HG02798 (cell line): ENCODE results near the gene ZNF474.

Experiments
- ATAC-seq: cut with Tn5 transposase; IDR thresholded peaks from one replicate; pipeline ENCODE4 v1.9.1; 2021; ENCODE audit warnings: mild to moderate bottlenecking; ENCODE audit not compliant: unreplicated experiment, poor library complexity

Gene ZNF474

GRCh38 chr5:122179701-122180100, 50.4 kb downstream of the ZNF474 start:
- ATAC-seq, result no peak

DNA sequence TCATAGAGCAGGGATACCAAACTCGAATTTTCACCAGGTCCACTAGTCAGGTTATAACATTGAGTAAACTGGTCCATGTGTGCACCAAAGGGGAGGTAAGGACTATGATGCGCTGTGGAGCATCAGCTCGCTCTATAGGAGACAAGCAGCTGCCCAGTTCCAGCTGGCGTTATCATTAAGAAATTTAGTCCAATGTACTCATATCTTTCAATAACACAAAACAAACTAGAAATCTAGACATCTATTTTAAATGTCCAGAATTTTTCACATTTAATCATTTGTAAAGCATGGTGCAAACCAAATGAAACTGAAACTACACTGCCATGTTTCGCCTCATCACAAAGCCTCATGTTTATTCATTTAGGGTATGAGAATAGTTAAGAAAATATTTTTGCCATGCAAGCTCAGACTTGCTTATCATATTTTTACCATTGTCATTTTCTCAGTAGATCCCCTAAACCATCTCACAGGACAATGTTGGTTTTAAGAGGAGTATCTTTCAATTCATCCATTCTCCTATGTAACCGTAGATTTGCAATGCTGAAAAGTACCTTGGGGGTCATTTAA, 50.9 kb downstream of the ZNF474 start:
- peak; percentile 48 for ATAC-seq

DNA sequence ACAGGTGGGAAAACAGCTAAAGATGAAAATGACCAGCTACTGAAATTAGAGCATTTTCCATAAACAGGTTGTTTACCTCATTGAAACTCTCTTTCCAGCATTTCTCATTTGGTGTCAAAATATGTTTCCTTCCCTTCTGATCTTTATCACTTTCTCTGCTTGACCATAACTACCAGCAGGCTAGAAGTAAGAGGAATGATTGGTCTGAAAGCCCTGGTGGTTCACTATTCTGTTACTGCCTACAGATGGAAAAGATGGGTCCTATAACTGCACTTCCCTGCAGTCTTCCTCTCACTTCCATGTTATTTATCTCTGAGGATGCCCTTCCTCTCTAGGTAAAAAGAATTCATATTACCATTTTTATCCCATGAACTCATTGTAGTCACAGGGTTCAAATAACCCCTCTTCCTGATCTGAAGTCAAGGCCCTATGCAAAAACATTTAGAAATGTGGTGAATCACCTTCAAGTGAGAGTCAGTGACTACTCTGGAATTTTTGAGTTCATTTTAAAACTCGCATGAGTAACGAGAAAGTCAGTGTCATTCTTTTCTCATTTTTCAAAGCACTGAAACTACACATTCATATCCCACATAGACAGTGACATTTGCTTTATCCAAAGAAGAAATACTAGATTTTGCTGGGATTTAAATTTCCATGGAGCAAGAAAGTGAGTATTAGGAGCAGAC, 51.7 kb downstream of the ZNF474 start:
- ATAC-seq, result no peak

DNA sequence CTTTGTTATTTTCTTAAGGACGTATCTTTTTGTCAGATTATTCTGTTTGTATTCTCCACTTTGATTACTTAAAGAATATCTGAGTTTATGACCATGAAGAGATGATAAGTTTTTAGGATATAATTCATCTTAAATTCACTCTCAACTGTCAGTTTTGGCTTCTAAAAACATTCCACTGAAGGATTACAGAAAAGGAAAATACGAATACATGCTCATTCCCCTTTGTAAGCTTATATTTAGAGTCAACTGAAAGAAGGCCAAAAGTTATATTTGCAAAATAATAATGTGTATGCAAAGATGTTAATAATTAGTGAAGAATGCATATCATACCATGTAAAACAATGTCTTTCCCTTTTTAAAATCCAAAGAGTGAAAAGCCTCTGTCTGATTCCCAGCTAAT, 52.5 kb downstream of the ZNF474 start:
- ATAC-seq, result no peak

- no peak for ATAC-seq
Observed at GRCh38 chr5:122182491-122182921, 53.2 kb downstream of the ZNF474 start.

DNA sequence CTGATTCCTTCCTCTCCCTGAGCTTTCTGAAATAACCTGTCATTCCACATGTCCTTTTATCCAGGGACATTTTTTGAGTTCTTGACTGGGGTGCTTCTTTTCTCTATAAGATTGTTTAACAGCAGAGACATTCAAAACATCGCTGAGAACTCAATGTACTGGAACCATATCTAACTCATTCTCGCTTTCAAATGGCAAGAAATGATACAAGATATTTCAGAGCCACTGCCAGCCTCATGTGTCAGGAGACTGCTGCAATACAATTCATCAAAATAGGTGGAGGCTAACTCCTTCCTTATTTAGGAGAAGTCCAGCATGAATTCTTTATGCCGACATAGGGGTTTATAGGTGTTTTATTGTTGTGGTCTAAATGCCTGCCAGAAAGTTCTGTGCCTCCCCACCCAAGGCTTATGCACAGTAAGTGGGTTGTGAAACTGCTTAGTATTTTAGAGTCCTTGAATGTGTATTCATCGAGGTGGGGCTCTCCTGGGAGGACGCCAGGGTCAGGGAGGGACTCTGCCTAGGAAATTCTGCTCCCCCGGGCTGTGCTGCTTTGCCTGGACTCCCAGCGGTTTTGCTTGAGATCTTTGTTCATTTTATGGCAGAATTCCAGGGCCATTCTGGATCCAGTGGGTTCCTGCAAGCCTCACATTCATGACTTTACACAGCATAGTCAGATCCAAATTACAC, 53.9 kb downstream of the ZNF474 start:
- ATAC-seq, result no peak

GRCh38 chr5:122183788-122184170, 54.4 kb downstream of the ZNF474 start:
- no peak for ATAC-seq

DNA sequence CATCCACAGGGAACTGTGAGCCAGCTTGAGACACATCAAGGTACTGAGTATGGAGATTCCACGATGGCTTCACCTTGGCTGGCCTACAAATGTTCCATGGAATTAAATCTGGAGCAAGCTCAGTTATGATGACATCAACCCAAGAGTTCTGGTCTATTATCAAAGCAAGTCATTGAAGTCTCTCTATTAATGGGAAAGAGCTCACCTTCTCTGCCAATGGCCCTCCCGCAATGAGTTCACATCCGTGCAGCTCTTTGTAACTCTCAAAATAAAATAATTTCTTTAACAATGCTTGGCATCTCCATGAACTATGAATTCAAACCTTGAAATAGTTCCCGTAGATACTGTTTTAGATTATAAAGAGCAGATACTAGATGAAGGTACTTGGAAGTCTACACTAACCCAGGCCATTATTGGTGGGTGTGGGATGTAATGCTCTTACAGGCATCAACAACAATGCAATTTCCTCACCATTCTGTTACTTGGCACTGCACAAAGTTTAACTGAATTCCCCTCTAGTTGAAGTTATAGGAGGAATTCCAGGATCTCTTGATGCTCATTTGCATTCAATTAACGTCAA, 55.4 kb downstream of the ZNF474 start:
- no peak for ATAC-seq

GRCh38 chr5:122187426-122187825, 58.1 kb downstream of the ZNF474 start:
- ATAC-seq, result no peak

DNA sequence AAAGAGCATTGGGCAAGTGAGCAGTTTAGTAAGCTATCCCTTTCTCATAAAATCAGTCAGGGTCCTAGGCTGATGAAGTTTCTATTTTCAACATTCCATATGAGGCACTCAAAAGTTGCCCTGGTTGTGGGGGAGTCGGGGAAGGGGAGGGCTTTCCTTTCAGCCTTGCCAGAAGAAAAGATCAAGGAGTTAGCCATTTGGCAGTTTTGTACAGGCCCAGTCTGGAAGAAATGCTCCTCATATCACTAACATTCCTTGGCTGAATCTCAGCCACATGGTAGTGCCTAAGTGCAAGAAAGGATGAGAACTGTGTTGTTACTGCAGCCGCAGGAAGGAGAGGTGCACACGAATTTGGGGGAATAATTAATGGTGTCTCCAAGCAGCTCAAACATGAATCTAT, 60.8 kb downstream of the ZNF474 start:
- ATAC-seq, result no peak

GRCh38 chr5:122192497-122193496, 63.5 kb downstream of the ZNF474 start:
- peak; percentile 83 for ATAC-seq

- no peak for ATAC-seq
Observed at GRCh38 chr5:122195802-122196394, 66.6 kb downstream of the ZNF474 start.

DNA sequence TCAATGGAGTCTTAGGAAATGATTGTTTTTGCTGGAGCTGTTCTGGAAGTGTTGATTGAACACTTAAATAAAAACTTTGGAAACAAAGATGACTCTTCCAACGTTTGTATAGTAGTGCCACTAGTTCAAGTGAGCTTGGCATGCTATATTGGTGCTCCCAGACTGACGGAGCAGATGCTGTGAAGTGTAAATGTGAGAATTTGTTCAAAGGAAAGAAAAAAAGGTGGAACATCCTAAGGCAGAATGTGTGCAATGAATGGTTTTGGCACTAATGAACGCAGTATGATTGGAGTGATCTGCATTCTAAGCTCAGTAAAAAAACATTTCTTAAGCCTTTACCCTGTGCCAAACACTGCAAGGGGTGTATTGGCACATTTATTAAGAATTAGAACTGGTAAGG, 69.8 kb downstream of the ZNF474 start:
- ATAC-seq, result no peak

DNA sequence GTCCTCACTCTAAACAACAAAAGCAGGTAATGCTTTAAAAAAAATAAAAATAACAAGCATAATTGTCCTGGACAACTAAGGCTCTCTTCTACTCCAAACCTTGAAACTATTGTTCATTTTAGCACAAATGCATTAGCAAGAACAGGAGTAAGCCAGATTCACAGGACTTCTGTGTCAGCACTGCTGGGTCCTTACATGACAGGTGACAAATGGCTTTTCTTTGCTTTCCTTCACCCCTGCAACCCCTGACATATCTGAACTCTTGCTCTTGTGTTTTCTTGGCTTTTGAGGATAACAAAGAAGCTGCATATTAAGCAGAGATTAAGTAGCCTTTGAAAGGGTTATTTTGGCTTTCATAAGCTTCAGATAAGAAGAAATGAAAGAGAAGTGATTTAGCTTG, 71.1 kb downstream of the ZNF474 start:
- ATAC-seq, result no peak

DNA sequence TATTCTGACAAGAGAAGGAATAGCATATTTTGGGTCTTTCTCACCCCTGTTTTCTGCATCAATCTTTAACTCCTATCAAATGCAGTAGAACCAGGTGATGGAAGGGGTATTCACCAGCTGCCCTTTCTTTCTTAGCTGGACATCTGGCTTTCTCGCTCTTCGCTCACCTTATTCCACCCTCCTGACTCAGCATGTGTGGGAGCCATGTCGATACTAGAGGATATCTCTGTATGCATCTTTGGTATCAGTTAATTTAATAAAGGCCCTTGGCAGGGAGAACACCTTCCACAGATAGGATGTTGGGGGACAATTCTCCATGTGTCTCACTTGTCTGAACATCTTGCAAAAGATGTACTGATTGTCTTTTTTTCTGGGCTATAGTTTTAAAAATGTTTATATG, 71.5 kb downstream of the ZNF474 start:
- ATAC-seq, result no peak

GRCh38 chr5:122201365-122201764, 72.0 kb downstream of the ZNF474 start:
- no peak for ATAC-seq

DNA sequence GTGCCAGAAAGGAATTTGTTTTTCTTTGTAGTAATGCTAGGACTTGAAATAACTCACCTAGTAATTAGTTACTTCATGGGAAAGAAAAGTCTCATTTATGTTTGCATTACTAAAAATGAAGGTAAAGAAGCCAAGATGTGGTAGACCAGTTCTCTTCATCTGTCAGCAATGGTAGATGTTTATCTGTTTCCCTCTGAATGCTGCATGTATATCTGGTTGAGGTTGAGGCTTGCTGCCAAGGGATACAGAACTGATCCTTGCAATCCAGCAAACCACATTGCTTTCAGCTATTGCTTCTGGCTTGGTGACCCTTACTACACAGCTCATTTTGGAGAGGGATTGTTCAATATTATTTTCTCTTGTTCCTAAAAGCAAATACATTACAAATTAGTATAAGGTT, 73.6 kb downstream of the ZNF474 start:
- ATAC-seq, result no peak
